ENCODE results near the gene ATRNL1.

DNA sequence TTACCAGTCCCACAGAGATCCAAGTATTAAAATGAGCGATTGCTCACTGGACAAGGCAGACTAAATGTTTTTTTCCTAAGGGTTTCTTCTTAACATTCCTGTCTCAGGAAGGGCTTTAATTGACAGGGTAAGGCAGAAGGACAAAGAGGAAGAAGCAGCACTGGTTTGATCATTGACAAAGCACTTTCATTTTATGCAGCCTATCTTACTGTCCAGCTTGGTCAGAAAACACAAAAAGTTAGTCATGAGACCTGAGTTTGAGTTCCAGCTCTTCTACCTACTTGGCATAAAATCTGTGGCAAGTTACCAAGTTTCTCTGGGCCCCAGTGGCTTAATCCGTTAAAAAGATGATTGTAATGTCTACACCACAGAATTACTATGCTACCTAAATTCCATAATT, 721.4 kb downstream of the ATRNL1 start:
- TF ChIP-seq, protein P1, sequence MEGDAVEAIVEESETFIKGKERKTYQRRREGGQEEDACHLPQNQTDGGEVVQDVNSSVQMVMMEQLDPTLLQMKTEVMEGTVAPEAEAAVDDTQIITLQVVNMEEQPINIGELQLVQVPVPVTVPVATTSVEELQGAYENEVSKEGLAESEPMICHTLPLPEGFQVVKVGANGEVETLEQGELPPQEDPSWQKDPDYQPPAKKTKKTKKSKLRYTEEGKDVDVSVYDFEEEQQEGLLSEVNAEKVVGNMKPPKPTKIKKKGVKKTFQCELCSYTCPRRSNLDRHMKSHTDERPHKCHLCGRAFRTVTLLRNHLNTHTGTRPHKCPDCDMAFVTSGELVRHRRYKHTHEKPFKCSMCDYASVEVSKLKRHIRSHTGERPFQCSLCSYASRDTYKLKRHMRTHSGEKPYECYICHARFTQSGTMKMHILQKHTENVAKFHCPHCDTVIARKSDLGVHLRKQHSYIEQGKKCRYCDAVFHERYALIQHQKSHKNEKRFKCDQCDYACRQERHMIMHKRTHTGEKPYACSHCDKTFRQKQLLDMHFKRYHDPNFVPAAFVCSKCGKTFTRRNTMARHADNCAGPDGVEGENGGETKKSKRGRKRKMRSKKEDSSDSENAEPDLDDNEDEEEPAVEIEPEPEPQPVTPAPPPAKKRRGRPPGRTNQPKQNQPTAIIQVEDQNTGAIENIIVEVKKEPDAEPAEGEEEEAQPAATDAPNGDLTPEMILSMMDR (IDR thresholded peaks at IDR 0.05; ENCODE audit: low read depth, low read length, poor library complexity, severe bottlenecking) = no peak
- TF ChIP-seq EZH2phosphoT487 (IDR thresholded peaks at IDR 0.05; ENCODE audit: borderline replicate concordance, low read length) = no peak

All from DOHH2 (cell line).